D341Med (cell line): ENCODE measurements around the gene UGT1A5.
"Not testable (repeated sequence)": the region's sequence is repeated elsewhere in the genome, so short reads cannot be mapped to it uniquely, and the experiment has no call there.

Source experiments
- DNase-seq: peaks from one replicate; pipeline ENCODE4 v3.0.0; 2012; ENCODE audit warnings: low spot score

UGT1A5 gene

DNA sequence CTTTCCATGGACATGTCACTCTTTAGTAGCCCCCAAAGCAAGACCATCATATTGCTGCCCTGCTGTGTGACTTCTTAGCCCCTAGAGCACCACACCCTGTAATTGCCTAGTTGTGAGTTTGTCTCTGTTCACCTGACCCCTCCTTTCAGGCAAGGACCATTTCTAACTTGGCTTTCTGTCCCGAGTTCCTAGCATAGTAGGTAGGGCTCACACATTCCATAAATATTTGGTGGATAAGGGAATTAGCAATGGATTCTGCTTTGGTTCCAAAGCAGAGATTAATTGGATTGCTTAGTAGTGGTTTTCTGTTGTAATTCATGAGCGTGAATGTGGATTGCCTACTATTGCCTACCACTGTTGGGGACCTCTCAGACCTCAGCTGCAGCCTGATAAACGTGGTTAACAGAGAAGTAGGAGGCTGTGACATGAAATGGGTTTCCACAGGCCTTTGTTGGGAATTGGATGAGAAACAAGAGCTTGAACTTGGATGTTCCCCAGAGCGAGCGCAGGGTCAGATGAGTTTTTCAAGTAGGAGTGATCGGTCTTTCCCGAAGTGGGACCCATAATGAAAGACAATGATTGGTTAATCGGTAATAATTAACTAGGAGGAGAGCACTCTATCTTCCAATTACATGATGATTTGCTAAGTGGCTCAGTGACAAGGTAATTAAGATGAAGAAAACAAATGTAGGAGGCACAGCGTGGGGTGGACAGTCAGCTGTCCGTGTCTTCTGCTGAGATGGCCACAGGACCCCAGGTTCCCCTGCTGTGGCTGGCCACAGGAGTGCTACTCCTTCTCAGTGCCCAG, 34.0 kb downstream of the UGT1A5 start:
- no peak for DNase-seq

GRCh38 chr2:233747283-233747544, 34.5 kb downstream of the UGT1A5 start:
- no peak for DNase-seq

DNA sequence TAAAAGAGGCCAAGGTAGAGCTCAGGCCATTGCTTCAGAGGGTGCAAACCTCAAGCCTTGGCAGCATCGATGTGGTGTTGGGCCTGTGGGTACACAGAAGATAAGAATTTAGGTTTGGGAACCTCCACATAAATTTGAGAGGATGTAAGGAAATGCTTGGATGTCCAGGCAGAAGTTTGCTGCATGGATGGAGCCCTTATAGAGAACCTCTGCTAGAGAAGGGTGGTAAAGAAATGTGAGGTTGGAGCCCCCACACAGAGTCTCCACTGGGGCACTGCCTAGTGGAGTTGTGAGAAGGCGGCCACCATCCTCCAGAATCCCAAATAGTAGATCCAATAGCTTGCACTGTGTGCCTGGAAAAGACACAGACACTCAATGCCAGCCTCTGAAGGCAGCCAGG, 38.0 kb downstream of the UGT1A5 start:
- DNase-seq: not testable (repeated sequence)

- not testable (repeated sequence) for DNase-seq
Observed at GRCh38 chr2:233751212-233752009, 38.7 kb downstream of the UGT1A5 start.

DNA sequence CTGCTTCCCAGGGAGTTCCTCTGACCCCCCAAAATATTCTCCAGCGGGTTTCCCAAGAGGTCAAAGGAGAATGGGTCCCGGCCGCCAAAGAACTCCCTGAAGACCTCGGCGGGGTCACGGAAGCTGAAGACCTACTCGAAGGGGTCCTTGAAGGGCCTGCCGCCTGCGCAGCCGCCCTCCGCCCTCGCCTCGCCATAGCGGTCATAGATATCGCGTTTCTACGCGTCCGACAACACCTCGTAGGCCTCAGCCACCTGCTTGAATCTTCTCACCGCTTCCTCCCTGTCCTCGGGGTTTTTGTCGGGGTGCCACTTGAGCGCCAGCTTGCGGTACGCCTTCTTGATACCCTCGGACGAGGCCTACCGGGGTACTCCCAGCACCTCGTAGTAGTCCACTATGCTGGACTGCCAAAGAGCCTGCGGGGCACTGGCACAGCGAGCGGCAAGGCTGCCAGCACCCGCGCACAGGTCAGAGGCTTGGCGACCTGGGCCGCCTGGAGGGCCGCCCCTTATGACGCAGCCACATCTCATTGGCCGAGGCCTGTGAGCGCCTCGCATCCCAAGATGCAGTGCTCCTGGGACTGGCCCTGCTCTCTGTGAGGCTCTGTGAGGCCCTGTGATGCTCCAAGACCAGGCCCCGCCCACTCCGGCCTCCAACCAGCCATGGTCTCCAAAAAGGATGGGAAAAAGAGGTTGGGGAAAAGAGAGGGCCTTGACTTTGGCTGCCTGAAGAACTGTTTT, 42.3 kb downstream of the UGT1A5 start:
- no peak for DNase-seq

DNA sequence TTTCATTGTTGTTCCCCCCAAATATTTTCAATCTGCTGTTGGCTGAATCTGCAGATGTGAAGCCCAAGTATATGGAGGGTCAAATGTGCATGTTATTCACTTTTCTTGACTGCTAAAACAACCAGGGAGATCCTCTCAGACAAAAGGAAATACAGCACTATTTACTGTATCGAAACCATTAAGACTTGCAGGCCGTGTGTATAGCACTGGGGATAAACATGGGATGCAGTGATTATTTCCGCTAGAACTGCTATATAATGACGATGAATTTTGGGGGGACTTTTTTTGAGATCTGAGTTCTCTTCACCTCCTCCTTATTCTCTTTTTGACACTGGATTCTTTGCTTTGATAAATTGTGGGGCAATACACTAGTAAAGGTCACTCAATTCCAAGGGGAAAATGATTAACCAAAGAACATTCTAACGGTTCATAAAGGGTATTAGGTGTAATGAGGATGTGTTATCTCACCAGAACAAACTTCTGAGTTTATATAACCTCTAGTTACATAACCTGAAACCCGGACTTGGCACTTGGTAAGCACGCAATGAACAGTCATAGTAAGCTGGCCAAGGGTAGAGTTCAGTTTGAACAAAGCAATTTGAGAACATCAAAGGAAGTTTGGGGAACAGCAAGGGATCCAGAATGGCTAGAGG, 43.8 kb downstream of the UGT1A5 start:
- DNase-seq: no peak

DNA sequence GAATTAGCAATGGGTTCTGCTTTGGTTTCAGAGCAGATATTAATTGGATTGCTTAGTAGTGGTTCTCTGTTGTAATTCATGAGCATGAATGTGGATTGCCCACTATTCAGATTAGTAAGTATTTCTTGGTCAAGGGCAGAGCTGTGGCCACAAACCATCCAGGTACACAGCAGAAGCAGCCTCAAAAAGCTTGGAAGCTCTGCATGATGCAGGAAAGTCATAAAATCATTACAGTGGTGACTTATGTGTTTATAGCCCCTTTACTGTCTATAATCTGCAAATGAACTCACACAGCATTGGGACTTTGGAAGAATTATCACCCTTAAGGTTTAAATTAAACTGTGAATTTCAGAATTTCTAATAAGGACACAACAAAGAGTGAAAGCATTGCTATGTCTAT, 45.4 kb downstream of the UGT1A5 start:
- no peak for DNase-seq

- DNase-seq: no peak
Observed at GRCh38 chr2:233758849-233759248, 46.1 kb downstream of the UGT1A5 start.

- DNase-seq: no peak
Observed at GRCh38 chr2:233760043-233760442, 47.3 kb downstream of the UGT1A5 start, which contains the start of gene UGT1A1. Gene UGT1A1, plus strand, starts transcription at chr2:233760270. Its CDS starts 18 bp downstream, at chr2:233760288.

- no peak for DNase-seq
Observed at GRCh38 chr2:233761040-233761769, 48.5 kb downstream of the UGT1A5 start.

- no peak for DNase-seq
Observed at GRCh38 chr2:233764264-233764663, 51.6 kb downstream of the UGT1A5 start.

- DNase-seq: no peak
Observed at GRCh38 chr2:233764761-233765160, 52.1 kb downstream of the UGT1A5 start.

- DNase-seq: no peak
Observed at GRCh38 chr2:233766416-233766815, 53.7 kb downstream of the UGT1A5 start.

GRCh38 chr2:233768076-233768475, 55.4 kb downstream of the UGT1A5 start:
- no peak for DNase-seq

- DNase-seq: no peak
Observed at GRCh38 chr2:233769260-233769659, 56.6 kb downstream of the UGT1A5 start.

- DNase-seq: no peak
Observed at GRCh38 chr2:233772153-233772552, 59.4 kb downstream of the UGT1A5 start.

DNA sequence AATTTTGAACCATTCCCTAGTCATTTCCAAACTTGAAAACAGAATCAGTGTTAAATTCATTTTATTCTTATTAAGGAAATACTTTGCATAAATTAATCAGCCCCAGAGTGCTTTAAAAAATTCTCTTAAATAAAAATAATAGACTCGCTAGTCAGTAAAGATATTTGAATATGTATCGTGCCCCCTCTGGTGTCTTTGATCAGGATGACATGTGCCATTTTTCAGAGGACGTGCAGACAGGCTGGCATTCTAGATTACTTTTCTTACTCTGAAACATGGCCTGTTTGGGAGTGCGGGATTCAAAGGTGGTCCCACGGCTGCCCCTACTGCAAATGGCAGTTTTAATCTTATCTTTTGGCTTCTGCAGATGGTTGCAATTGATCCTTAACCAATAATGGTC, 59.9 kb downstream of the UGT1A5 start:
- no peak for DNase-seq

- DNase-seq: no peak
Observed at GRCh38 chr2:233773854-233774253, 61.1 kb downstream of the UGT1A5 start.

DNA sequence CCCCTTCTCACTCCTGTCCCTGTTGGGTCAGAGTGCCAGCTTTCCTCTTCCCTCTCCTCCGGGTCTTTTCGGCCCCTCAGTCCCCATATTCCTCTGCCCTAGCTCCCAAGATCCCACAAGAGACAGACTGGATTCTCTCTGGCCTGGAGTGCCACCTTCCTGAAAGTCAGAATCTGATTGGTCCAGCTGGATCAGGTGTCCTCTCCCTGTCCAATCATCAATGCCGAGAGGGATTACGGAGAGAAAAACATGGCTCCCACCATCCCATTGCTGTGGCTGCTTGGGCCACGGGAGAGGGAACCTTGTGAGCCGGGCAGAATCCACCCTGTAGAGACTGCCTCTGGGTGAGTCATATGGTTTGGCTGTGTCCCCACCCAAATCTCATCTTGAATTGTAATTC, 62.7 kb downstream of the UGT1A5 start:
- no peak for DNase-seq

- DNase-seq: no peak
Observed at GRCh38 chr2:233778030-233778429, 65.3 kb downstream of the UGT1A5 start, which contains the start of gene MROH2A. Gene MROH2A, plus strand, starts transcription at chr2:233778330. Its CDS starts 1,029 bp downstream, at chr2:233779359.

DNA sequence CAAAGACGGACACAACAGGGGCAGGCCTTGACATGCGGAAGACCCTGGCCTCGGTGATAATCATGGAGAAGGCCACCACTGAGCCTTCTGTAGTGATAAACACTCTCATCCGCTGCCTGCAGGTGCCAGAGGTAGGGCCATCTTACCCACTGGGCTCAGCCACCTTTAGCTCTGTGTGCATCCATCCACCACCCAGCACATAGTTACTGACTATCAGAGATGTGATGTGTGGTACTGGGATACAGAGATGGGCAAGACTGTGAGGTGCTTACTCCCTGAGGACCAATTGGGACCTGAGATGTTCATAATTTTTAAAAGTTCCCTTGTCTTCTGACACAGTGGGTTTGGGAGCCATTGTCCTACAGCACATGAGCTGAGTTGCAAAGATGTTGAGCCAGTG, 67.0 kb downstream of the UGT1A5 start:
- no peak for DNase-seq
